Urothelium cell line (cell line): ENCODE measurements around the gene TEKT4.
"Not testable (repeated sequence)": the region's sequence is repeated elsewhere in the genome, so short reads cannot be mapped to it uniquely, and the experiment has no call there.

ENCODE experiments used
- DNase-seq: peaks from one replicate; pipeline ENCODE4 v3.0.0; 2011; ENCODE audit warnings: low spot score, mixed read lengths
- FAIRE-seq: peaks from 2 replicates; lab custom pipeline; 2011; peaks lifted over from hg19 to GRCh38; lab: Jason Lieb, UNC

The TEKT4 gene

DNA sequence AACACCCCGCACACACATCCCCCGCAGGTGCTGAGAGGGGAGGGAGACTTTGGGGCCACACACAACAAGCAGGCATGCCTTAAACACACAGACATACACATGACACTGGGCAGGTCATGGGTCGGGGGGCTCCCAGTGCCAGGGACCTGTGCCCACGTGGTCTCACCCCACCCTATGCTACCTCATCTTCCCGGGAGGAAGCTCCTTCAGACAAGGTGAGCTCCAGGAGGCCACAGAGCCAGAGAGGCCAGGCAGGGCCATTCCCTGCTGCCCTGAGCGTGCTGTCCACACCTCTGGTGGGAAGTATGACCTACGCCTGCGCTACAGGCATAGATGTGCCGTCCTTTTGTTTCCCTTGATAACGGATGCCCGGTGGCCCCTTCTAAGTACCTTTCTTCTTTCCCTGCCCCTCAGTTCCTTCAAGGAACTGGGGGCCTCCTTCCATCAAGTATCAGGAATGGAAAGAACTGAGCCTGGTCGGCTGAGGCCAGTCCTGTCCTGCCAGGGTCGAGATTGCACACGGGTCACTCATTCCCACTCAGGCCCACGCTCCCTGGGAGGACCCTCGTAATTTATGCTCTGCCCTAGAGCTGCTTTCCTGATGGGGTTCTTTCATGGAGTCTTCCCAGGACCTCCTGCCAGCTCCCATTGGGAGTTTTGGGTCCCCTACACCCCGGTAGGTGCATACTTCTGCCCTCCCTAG, 4.7 kb downstream of the TEKT4 start:
- DNase-seq (no peak), FAIRE-seq (peak; percentile 20)

DNA sequence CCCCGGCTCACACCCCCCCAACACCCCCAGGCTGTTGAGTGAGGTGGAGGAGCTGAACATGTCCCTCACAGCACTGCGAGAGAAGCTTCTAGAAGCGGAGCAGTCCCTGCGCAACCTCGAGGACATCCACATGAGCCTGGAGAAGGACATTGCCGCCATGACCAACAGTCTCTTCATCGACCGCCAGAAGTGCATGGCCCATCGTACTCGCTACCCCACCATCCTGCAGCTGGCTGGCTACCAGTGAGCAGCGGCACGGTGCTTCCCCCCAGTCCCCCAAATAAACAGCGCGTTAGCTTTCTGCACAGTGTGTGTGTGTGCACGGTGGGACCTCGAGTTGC, 5.3 kb downstream of the TEKT4 start:
- no peak for DNase-seq
- peak; percentile 95 for FAIRE-seq

DNA sequence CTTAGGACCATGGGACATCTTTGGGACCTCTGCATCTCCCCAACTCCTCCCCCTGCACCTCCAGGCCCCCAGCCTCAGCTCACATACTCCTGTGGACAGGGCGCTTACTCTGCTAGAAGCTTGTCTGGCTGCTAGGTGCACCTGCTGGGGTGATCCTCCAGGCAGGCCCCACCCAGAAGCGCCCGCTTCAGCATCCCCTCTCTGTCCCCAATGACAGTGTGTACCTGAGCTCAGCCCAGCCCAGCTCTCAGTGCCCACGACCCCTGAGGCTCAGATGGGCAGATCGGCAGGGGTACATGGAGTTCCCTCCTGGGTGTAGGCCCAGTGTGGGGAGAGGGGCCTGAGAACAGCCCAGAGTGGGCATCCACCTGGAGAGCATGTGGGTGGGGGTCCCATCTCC, 5.9 kb downstream of the TEKT4 start:
- DNase-seq, result no peak
- no peak for FAIRE-seq

DNA sequence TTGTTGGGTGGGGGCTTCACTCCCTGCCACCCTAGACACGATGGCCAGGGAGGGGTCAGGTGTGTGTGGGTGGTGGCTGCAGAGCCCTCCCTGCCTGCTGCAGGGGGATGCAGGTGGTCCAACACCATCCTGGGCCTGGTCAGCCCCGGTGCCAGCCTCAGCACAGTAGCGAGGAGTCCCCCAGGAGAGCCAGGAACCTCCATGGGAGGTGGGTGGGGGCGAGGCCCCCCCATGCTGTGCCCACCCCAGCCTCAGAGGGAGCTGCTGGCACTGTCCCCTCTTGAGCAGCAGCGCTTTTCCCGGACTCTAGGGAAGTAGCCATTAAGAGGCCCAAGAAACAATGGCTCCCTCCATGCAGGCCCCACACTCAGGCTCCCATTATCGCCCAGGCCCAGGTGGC, 7.3 kb downstream of the TEKT4 start:
- not testable (repeated sequence) for FAIRE-seq

DNA sequence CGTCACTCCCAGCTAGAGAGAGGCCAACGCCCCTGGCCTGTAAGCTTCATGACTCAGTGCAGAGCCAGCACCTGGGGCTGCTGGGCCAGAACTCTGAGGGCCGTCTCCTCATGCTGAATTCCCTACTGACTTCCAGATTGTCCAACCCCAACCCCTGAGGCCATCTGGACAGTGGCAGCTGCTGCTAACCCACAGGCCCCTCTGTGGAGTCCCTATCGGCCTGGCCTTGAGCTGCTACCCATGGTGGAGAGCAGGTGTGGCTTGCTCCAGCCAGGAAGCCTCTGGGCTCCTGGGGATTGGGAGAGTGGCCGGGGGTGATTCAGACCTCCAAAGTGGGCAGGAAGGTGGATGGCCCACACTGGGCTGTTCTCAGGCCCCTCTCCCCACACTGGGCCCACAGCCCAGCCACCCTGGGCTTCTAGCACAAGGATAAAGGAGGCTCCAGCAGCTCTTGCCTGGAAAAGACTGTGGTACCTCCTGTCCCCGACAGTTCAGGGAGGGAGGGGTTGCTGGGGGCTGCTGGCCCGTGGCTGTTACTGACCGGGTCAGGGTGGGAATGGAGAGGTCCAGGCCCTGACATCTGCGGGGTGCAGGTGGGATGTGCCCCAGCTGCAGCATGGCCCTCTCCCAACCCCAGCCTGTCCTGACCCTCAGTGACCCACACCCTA, 8.2 kb downstream of the TEKT4 start:
- FAIRE-seq, result no peak
- DNase-seq, result no peak

More for the DNA sequence above, 7.3 kb downstream of the TEKT4 start:
- DNase-seq, result not testable (repeated sequence)

DNA sequence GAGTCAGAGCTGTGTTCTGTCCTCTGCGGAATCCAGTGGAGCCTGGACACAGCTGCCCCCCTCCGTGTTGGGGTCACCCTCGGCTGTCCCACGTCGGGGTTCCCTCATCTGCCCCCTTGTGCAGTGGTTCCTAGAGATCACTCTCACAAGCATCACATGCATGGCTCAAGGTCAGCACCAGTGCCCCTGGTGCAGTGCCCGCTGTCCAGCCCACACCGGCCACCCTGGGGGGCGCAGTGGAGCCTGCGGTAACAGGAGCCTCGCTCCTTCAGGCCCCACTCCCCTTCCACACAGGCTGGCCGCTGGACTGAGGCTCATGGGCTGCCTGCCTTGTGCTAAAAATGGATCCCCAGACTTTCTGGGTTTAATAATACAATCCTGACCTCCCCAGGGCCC, 8.8 kb downstream of the TEKT4 start:
- DNase-seq, result no peak
- FAIRE-seq, result no peak

DNA sequence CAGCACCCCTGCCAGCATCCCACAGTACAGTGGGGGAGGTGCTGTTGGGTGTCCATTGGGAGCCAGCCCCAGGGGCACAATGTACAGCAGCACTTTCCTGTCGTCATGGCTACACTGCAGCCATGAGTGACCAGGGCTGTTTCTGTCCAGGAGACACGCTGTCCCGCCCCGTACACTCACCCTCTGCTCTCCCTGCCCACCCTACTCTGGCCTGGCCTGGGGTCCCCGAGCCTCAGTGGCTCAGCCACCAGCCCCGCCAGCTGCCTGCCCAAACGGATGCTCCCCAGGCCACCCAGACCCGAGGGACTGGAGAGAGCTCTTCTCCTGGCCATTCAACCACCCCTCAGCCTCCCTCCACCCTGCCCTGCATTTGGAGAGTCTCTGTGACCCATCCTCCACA, 9.3 kb downstream of the TEKT4 start:
- no peak for FAIRE-seq
- no peak for DNase-seq

DNA sequence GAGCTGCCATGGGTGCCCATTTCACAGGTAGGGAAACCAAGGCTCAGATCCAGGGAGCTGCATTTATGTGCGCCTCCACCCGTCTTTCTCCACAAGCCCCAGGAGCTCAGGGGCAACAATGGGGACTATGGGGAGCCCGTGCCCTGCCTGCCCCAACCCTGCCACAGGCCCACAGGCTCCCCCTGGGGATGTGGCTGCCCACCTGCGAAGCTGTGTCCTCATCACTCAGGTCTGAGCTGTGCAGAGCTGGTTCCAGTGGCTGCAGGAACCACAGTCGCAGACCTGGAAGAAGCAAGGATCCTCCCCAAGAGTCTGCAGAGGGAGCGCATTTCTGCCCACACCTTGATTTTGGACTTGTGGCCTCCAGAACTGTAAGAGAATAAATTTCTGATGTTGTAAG, 9.8 kb downstream of the TEKT4 start:
- no peak for FAIRE-seq

DNA sequence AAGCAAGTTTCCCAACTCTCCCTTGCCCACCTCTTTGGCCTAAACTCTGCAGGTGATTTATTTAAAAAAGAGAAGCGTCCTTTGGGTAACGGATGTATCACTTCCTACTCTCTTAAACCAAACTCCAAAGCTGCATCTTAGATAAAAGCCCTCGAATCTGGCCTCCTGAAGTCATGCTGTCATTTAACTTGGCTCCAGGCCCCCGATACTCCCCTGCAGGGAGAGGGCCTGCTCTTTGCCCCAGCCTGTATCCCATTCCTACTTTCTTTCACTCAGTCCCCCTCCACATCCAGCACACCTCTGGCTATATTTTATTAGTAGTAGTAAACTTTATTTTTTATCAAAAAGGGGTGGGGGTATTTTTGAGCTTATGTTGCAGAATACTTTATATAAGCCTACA, 19.0 kb downstream of the TEKT4 start:
- no peak for FAIRE-seq
- no peak for DNase-seq

More for the DNA sequence above, 9.8 kb downstream of the TEKT4 start:
- no peak for DNase-seq

DNA sequence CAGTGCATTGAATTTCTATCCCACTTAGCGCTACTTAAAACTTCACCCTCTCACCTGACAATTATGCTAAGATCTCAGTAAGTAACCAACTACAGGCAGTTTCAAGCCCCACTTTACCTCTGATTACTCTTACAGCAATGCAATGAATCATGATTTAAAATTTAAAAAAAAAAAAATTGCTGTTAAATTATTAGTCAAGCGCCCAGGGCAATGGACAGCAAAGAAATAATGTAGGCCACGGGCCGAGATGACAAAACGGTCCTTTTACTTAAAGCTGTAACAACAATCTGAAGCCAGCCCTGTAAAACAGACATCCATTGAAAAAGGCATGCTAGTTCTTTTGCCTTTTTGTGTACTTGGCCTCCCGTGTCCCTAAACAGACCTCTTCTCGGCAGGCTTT, 24.0 kb downstream of the TEKT4 start:
- not testable (repeated sequence) for DNase-seq

DNA sequence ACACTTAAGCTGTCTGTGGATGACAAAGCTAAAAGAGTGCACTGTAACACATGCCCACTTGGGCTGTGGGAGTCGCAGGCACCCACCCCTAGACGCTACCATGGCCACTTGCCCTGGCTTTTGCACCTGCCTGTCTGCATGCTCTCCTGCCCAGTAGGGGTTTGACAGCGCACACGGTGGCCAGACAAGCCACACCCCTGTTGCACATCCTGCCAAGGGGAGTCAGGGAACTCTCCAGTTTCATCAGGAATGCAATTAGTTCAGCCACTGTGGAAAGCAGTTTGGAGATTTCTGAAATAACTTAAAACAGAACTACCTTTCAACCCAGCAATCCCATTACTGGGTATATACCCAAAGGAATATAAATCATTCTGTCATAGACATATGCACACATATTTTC, 35.7 kb downstream of the TEKT4 start:
- not testable (repeated sequence) for FAIRE-seq, DNase-seq

More for the DNA sequence above, 24.0 kb downstream of the TEKT4 start:
- FAIRE-seq, result not testable (repeated sequence)

DNA sequence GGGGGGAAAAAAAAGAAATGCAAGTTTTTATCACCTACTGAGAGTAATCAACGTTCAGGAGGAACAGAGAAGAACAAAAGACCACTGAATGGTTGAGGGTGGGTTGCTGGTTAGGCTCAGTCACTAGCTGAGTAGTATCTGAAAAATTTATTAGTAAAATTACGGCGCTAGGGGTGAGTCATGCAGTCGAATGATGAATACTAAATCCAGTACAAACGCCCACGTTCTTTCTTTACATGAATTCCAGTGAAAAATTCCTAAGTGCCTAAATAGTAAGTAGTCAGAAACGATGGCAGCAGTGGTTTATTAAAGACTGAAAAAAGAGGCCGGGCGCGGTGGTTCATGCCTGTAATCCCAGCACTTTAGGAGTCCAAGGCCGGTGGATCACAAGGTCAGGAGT, 52.0 kb downstream of the TEKT4 start:
- DNase-seq, result peak; percentile 27
- no peak for FAIRE-seq

DNA sequence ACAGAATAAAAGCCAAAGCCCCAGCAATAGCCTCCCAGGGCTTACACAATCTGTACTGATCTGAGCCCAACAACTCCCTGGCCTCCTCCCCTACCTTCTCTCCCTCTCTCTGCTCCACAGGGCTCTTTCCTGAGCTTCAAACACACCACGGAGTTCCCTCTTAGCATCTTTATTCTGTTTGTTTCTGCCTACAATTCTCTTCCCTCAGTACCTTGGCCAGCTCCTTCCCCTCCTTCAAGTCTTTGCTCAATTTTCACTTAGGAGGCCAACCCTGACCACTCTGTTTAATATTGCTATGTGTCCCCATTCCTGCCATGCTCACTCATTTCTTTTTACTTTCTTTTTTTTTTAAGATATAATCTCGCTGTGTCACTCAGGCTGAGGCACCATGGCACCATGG, 53.8 kb downstream of the TEKT4 start:
- DNase-seq, FAIRE-seq: not testable (repeated sequence)
